Liver (tissue), 9 donors: Measurements from ENCODE around the gene SORCS2. TPM values are rescaled to one million over a fixed set of nuclear protein-coding genes. Genes with fewer than 3 reads are reported as not detected.

Experiments used
- DNase-seq: peaks from one replicate; pipeline ENCODE4 v3.0.0-alpha.2; 2017; ENCODE audit warnings: low spot score
- H3K27ac ChIP-seq, 2 donors: one replicate each; pipeline ENCODE4 v1.7.0; 2013; ENCODE audit warnings: inconsistent platforms in 2 of 2, low read length in 2 of 2, control low read depth in 1 of 2, low read depth in 1 of 2, mild to moderate bottlenecking in 1 of 2
- H3K27me3 ChIP-seq, 4 donors: one replicate each; pipeline versions ENCODE4 v1.6.1 to v1.7.0; 2013; ENCODE audit warnings: low read length in 3 of 4, inconsistent platforms in 1 of 4, mild to moderate bottlenecking in 1 of 4, moderate library complexity in 1 of 4; ENCODE audit not compliant: control insufficient read depth in 4 of 4, insufficient read depth in 4 of 4
- H3K36me3 ChIP-seq, 4 donors: one replicate each; pipeline versions ENCODE4 v1.6.1 to v1.7.0; 2013; ENCODE audit warnings: low read length in 3 of 4, mild to moderate bottlenecking in 3 of 4, low read depth in 1 of 4, moderate library complexity in 1 of 4; ENCODE audit not compliant: control insufficient read depth in 4 of 4, insufficient read depth in 3 of 4
- H3K4me1 ChIP-seq, 4 donors: one replicate each; pipeline versions ENCODE4 v1.6.1 to v1.7.0; 2013; ENCODE audit warnings: low read length in 3 of 4, mild to moderate bottlenecking in 3 of 4, moderate library complexity in 1 of 4; ENCODE audit not compliant: control insufficient read depth in 4 of 4, insufficient read depth in 4 of 4
- H3K4me3 ChIP-seq, 3 donors: one replicate each; pipeline versions ENCODE4 v1.6.1 to v1.7.0; 2013; ENCODE audit warnings: low read length in 3 of 3, control low read depth in 1 of 3, low read depth in 1 of 3, mild to moderate bottlenecking in 1 of 3
- H3K9ac ChIP-seq, 2 donors: one replicate each; pipeline ENCODE4 v1.7.0; 2013; ENCODE audit warnings: low read length in 2 of 2, mild to moderate bottlenecking in 2 of 2, moderate library complexity in 2 of 2, control low read depth in 1 of 2, low read depth in 1 of 2
- H3K9me3 ChIP-seq, 4 donors: one replicate each; pipeline versions ENCODE4 v1.6.1 to v1.7.0; 2013; ENCODE audit warnings: low read length in 3 of 4; ENCODE audit not compliant: control insufficient read depth in 4 of 4
- ATF3 ChIP-seq: IDR thresholded peaks from 2 replicates; pipeline ENCODE4 v1.6.1; 2016; ENCODE audit warnings: antibody characterized with exemption
- EGR1 ChIP-seq, 2 donors: IDR thresholded peaks; 2 replicates each; pipeline ENCODE4 v1.6.1; 2016 to 2018; ENCODE audit warnings: antibody characterized with exemption in 2 of 2, low read depth in 2 of 2
- FOXA2 ChIP-seq: IDR thresholded peaks from 2 replicates; pipeline ENCODE4 v1.6.1; 2016; ENCODE audit warnings: antibody characterized with exemption
- GABPA ChIP-seq, 2 donors: IDR thresholded peaks in 1 of 2; conservative IDR thresholded peaks in 1 of 2; 2 replicates each; pipeline ENCODE4 v1.6.1; 2016; ENCODE audit warnings: antibody characterized with exemption in 2 of 2, mild to moderate bottlenecking in 1 of 2, moderate library complexity in 1 of 2
- HNF4G ChIP-seq: IDR thresholded peaks from 2 replicates; pipeline ENCODE4 v1.6.1; 2016; ENCODE audit warnings: antibody characterized with exemption
- MAX ChIP-seq: IDR thresholded peaks from 2 replicates; pipeline ENCODE4 v1.6.1; 2016; ENCODE audit warnings: antibody characterized with exemption
- RAD21 ChIP-seq, 2 donors: IDR thresholded peaks; 2 replicates each; pipeline ENCODE4 v1.6.1; 2016; ENCODE audit warnings: antibody characterized with exemption in 2 of 2, mild to moderate bottlenecking in 2 of 2
- RXRA ChIP-seq, 2 donors: IDR thresholded peaks; 2 replicates each; pipeline ENCODE4 v1.6.1; 2017 to 2018; ENCODE audit warnings: antibody characterized with exemption in 2 of 2, mild to moderate bottlenecking in 1 of 2
- SP1 ChIP-seq: IDR thresholded peaks from 2 replicates; pipeline ENCODE4 v1.6.1; 2018; ENCODE audit warnings: antibody characterized with exemption, mild to moderate bottlenecking
- TAF1 ChIP-seq: conservative IDR thresholded peaks from 2 replicates; pipeline ENCODE4 v1.6.1; 2016; ENCODE audit warnings: antibody characterized with exemption, mild to moderate bottlenecking
- YY1 ChIP-seq: IDR thresholded peaks from 2 replicates; pipeline ENCODE4 v1.6.1; 2016; ENCODE audit warnings: antibody characterized with exemption, mild to moderate bottlenecking
- ZBTB33 ChIP-seq: IDR thresholded peaks from 2 replicates; pipeline ENCODE4 v1.6.1; 2016; ENCODE audit warnings: antibody characterized with exemption
- WGBS: extraction: QIAGEN DNeasy Blood & Tissue Kit; methylation state at CpG from one replicate; pipeline ENCODE4 v1.1.7; 2013; 5-methylcytosine and 5-hydroxymethylcytosine counted together
- polyA plus RNA-seq, 2 donors: library from polyadenylated mRNA; stranded (reverse) in 1 of 2; unstranded in 1 of 2; fragments of 200-250 nt in 1 of 2; fragments of >200 nt in 1 of 2; fragmentation: Nextera tagmentation in 1 of 2; extraction: Ambion mirVana in 1 of 2; gene quantifications; one replicate each; pipeline versions ENCODE4 v1.2.1 to v1.2.3, GENCODE V29; 2013 to 2015
- total RNA-seq, 2 donors: library from RNA; depleted of rRNA; stranded (reverse); fragments of >200 nt; gene quantifications; one replicate each; pipeline ENCODE4 v1.2.3, GENCODE V29; 2014
- TF ChIP-seq, protein P1 (sequence below): IDR thresholded peaks from 2 replicates; pipeline ENCODE4 v1.6.1; 2016; ENCODE audit warnings: antibody characterized with exemption, mild to moderate bottlenecking
- donor health status: healthy.
- donor health status: healthy.
- donor health status: healthy.
- donor health status: healthy.
- donor health status: healthy.

SORCS2 gene
- total and polyA plus RNA-seq, 4 donors = 0.10 to 1.4 (median 0.92) TPM

DNA sequence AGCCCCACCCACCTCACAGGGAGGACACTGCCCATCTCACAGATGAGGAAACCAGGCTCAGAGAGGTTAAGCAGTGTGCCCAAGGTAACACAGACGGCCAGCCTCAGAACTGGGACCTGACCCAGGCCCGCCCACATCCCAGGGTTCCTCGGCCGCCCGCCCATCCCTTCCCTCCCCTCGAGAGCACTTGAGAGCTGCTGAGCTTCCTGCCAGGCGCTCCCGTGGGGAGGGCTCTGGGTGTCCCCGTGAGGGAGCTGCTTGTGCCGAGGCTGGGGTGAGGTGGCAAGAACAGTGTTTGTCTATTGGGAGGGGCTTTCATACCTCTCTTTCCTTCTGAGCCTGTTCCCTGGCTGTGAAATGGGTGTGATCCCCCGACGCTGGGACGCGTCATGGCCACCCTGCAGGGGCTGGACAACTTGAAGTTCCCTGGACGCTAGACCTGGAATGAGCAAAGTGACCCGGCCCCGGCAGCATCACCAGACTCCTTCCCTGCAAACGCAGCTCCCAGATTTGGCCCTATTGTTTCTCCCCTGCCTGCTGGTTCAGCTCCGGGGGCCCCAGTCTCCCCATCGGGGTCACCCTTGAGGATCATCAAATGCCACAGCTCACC, 542.4 kb downstream of the SORCS2 start:
- Histone ChIP-seq H3K36me3 (no peaks in the 10 kb centered on the region), H3K9ac (no peak overlapping the region), H3K9me3 (peaks cover 0 to 4% (median 1%) of the 10 kb centered on the region in 4 donors), H3K27me3 (no peaks in the 10 kb centered on the region), H3K4me3 (no peak overlapping the region), H3K4me1 (no peaks in the 10 kb centered on the region), H3K27ac (no peak overlapping the region)
- DNase-seq = no peak
- TF ChIP-seq SP1 = no peak
- no peak for TF ChIP-seq ATF3
- TF ChIP-seq TAF1 = no peak
- TF ChIP-seq MAX = no peak
- TF ChIP-seq ZBTB33 = no peak
- no peak for TF ChIP-seq GABPA (IDR thresholded peaks at IDR 0.05 in 1 of 2, conservative IDR thresholded peaks at IDR 0.05 in 1 of 2)
- 82% methylated on average over 20 of the region's 20 CpGs for WGBS

- no peak for TF ChIP-seq EGR1 (IDR thresholded peaks at IDR 0.05; ENCODE audit: low read depth in 2 of 2)
- H3K27me3 ChIP-seq = no peaks in the 10 kb centered on the region
- no peak overlapping the region for H3K27ac ChIP-seq
- no peaks in the 10 kb centered on the region for H3K36me3 ChIP-seq
- H3K9ac ChIP-seq = no peak overlapping the region
- DNase-seq = no peak
- H3K4me3 ChIP-seq = no peak overlapping the region
- 95% methylated on average over 5 of the region's 5 CpGs for WGBS
- no peaks in the 10 kb centered on the region for H3K4me1 ChIP-seq
- peaks cover 0 to 4% (median 1%) of the 10 kb centered on the region in 4 donors for H3K9me3 ChIP-seq
Observed at GRCh38 chr4:7735395-7735794, 543.1 kb downstream of the SORCS2 start.

DNA sequence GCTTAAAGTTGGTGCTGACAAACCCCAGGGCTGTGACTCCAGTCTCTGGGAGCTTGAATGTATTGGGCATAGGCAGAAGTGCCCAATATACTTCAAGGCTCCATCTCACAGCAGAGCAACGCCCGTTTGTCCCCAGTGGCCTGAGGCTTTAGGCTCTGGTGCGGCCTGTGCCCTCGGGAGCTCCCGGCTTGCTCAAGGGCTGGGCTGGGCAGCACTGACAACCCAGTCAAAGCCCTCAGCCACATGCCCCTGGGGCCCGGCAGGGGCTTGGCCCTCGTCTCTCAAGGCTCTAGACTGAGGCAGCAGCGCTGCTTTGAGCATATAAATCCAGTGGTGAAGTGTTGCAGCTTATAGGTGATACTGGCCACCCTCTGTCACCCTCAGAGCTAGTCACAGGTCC, 543.6 kb downstream of the SORCS2 start:
- no peaks in the 10 kb centered on the region for H3K4me1 ChIP-seq
- TF ChIP-seq SP1 (no peak), GABPA (IDR thresholded peaks at IDR 0.05 in 1 of 2, conservative IDR thresholded peaks at IDR 0.05 in 1 of 2) (no peak), FOXA2 (no peak), RXRA (IDR thresholded peaks at IDR 0.05) (no peak), RAD21 (IDR thresholded peaks at IDR 0.05) (no peak), EGR1 (IDR thresholded peaks at IDR 0.05; ENCODE audit: low read depth in 2 of 2) (no peak), MAX (no peak), HNF4G (no peak), ZBTB33 (no peak), YY1 (no peak)
- TF ChIP-seq, protein P1, sequence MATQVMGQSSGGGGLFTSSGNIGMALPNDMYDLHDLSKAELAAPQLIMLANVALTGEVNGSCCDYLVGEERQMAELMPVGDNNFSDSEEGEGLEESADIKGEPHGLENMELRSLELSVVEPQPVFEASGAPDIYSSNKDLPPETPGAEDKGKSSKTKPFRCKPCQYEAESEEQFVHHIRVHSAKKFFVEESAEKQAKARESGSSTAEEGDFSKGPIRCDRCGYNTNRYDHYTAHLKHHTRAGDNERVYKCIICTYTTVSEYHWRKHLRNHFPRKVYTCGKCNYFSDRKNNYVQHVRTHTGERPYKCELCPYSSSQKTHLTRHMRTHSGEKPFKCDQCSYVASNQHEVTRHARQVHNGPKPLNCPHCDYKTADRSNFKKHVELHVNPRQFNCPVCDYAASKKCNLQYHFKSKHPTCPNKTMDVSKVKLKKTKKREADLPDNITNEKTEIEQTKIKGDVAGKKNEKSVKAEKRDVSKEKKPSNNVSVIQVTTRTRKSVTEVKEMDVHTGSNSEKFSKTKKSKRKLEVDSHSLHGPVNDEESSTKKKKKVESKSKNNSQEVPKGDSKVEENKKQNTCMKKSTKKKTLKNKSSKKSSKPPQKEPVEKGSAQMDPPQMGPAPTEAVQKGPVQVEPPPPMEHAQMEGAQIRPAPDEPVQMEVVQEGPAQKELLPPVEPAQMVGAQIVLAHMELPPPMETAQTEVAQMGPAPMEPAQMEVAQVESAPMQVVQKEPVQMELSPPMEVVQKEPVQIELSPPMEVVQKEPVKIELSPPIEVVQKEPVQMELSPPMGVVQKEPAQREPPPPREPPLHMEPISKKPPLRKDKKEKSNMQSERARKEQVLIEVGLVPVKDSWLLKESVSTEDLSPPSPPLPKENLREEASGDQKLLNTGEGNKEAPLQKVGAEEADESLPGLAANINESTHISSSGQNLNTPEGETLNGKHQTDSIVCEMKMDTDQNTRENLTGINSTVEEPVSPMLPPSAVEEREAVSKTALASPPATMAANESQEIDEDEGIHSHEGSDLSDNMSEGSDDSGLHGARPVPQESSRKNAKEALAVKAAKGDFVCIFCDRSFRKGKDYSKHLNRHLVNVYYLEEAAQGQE = no peak
- peaks cover 0 to 4% (median 1%) of the 10 kb centered on the region in 4 donors for H3K9me3 ChIP-seq
- WGBS = 90% methylated on average over 8 of the region's 8 CpGs
- H3K27me3 ChIP-seq = no peaks in the 10 kb centered on the region
- no peak for DNase-seq
- no peaks in the 10 kb centered on the region for H3K36me3 ChIP-seq
- H3K4me3 ChIP-seq = no peak overlapping the region
- H3K9ac ChIP-seq = no peak overlapping the region
- no peak overlapping the region for H3K27ac ChIP-seq
